HG03175 (cell line): ENCODE data around the gene CTNNA3.

ENCODE experiments used
- ATAC-seq: cut with Tn5 transposase; IDR thresholded peaks from one replicate; pipeline ENCODE4 v1.9.1; 2021; ENCODE audit warnings: mild to moderate bottlenecking, moderate library complexity; ENCODE audit not compliant: unreplicated experiment

The CTNNA3 gene

DNA sequence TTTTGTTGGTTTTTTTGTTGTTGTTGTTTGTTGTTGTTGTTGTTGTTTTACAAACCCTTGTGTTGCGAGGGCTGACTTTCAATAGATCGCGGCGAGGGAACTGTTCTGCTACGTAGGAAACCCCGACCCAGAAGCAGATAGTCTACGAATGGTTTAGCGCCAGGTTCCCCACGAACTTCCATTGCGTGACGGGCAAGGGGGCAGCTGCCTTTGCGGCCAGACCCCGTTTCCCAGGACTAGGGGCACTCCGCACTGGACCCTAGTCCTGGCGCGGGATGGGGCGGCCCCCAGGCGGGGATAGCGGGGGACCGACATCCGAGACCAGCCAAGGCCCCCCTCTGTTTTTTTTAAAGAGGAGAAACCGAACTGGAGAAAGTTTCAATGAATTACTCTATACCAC, 650.6 kb downstream of the CTNNA3 start:
- no peak for ATAC-seq

- ATAC-seq: no peak
These were observed 653.0 kb downstream of the CTNNA3 start for GRCh38 chr10:67043041-67043440.

DNA sequence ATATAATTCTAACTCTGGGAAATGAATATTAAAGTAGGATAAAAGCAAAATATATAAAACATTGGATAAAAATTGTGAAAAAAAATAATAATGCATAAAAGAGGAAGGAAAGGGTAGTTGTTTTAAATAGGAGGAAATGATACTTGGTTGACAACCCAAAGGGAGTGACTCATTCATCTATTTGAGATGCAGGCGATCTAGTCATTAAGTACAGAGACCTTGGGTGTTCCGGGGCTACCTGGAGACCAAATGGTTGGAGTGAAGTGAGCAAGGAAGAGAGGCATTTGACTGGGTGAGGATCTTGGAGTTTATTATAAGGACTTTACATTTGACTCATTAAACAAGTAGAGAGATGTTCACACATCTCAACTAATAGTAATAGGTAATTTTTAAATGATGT, 659.2 kb downstream of the CTNNA3 start:
- no peak for ATAC-seq

- no peak for ATAC-seq
These were observed 662.1 kb downstream of the CTNNA3 start for GRCh38 chr10:67033878-67034277.

DNA sequence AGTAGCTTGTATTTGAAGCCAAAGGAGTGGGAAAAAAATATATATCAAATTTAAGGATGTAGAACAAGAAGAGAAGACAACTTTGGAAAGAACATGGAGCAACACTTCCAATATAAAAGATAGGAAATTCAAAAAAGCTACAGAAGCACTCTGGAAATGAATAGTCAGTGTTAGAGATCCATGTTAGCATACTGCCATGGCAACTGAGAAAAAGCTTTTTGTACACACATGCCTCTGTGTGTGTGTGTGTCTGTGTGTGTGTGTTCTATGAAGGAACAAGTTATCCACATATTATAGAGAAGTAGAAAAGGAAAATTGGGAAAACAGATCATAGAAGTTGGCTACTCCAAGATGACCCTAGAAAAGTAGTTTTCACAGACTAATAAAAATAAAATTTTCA, 673.9 kb downstream of the CTNNA3 start:
- ATAC-seq: no peak

DNA sequence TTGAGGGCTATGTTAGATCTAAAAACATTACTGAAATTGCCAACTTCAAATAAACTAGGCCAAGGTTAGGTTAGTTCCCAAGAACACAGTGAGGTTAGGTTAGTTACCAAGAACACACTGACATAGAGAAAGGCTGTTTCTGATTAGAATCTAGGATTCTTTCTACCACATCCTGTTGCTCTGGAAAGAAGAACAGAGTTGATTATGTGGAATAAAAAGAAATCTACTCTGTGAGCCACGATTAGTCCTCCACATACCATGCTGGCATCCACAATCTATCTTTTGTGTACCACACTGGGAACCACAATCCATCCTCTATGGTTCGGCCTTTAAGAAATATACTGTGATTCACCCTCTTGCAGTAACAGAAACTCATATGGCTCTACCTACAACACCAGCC, 678.8 kb downstream of the CTNNA3 start:
- ATAC-seq: no peak

DNA sequence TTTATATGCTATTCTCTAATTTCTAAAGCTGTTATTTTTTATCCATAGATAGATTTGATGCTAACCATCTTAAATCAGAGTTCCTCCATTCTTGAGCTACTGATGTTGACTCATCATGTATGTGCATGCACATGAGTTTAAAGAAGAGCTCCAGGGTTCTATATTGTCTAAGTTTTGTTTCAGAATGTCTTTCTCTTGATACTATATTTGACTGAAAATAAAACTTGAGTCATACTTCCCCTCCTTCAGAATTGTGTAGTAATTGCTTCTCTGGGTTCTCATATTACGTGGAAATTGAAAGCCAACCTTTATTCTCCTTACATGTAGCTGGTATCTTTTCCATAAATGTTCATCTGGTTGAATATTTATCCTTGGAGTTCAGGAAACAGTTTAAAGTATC, 680.8 kb downstream of the CTNNA3 start:
- no peak for ATAC-seq

DNA sequence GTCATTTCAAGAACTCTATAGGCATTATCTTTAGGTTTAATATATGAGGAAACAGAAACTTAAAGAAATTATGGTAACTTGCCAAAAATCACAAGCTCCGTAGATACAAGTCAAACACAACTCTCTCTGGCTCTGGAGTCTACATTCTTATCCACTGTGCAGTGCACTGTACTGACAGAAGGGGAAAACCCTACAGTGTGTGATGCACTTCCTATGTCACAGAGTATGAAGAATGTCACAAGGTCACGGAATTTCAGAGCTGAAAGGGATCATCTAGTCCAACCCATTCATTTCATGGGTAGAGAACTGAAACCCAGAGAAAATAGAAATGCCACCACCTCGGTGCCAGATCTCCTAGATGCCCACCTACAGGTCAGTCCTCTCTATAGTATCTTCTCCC, 684.0 kb downstream of the CTNNA3 start:
- ATAC-seq: no peak

- ATAC-seq: no peak
These were observed 684.5 kb downstream of the CTNNA3 start for GRCh38 chr10:67011480-67011879.

- no peak for ATAC-seq
These were observed 690.0 kb downstream of the CTNNA3 start for GRCh38 chr10:67005981-67006380.

GRCh38 chr10:67004690-67005089, 691.3 kb downstream of the CTNNA3 start:
- no peak for ATAC-seq

GRCh38 chr10:66999762-67000545, 696.0 kb downstream of the CTNNA3 start:
- no peak for ATAC-seq

DNA sequence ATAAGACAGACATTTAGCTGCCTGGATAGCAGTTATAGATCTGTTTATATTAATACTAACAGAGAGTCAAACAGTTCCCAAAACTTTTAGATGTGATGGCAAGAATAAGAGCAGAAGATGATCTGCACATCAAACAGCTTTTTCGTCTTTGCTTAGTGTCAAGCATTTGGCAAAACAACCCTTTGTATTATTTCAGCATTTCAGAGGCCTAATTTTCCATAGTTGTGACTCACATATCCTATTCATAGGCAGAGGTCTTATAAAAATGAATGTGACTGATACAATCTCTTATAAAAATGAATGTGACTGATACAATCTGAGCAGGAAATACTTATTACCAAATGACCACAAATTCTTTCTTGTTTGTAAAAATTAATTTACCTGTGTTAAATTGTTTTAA, 699.0 kb downstream of the CTNNA3 start:
- ATAC-seq: no peak

DNA sequence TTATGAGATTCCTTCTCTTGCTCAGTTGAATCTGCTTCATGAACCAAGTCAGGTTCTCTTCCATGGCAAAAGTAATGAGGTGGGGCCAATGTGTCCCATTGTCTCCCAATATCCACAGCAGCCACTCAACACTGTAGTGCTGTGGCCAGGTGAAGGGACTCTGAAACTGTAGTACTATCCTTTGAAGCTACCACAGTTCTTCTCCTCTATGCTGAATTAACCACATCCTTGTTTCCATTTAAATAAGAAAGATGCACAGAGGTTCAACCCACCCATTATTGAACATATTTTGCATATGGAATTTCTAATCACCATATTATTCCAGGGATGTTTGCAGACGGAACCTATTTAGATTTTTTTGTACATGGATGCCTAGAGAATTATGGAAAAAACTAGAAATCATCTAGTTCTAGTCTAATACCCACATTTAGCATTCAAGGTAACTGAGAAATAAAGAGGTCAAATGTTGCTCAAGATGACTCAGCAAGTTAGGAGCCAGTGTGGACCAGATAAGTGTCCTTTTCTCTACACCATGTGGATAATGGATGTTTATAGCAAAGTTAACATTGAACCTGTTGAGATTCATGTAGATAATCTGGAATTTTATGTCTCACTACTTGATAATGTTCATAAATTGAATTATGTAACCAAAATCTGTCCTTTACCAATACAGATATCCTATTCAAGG, 705.7 kb downstream of the CTNNA3 start:
- ATAC-seq: no peak

DNA sequence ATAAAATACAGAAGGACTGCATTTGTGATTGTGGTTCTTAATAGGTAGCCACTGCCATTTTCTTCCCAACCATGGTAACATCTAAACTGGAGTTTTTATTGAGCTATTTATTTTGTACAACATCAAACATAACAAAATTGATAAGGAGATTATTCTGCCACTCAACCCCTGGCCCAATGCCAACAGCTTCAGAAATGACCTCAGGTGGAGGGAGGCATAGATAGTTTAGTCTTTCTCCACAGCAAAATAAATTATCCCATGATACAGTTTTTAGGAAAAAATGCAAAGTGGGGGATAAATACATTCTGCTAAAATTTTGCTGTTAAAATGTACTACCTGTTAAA, 712.5 kb downstream of the CTNNA3 start:
- no peak for ATAC-seq

- ATAC-seq: no peak
These were observed 713.1 kb downstream of the CTNNA3 start for GRCh38 chr10:66982792-66983474.

DNA sequence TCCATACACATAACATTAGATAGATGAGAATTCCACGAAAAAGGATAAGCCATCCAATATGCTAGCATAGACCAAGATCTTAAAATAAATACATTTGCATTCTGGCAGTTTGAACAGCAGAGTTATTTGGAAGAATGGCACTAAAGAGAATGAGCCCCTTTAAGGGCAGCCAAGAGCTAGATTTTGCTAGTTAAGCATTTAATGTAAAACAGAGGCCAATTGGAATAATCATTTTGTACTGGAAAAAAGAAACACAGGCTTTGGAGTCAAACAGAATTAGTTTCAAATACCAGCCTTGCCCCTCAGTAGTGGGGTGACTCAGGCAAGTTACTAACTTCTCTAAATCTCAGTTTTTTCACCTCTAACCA, 714.0 kb downstream of the CTNNA3 start:
- ATAC-seq: no peak

DNA sequence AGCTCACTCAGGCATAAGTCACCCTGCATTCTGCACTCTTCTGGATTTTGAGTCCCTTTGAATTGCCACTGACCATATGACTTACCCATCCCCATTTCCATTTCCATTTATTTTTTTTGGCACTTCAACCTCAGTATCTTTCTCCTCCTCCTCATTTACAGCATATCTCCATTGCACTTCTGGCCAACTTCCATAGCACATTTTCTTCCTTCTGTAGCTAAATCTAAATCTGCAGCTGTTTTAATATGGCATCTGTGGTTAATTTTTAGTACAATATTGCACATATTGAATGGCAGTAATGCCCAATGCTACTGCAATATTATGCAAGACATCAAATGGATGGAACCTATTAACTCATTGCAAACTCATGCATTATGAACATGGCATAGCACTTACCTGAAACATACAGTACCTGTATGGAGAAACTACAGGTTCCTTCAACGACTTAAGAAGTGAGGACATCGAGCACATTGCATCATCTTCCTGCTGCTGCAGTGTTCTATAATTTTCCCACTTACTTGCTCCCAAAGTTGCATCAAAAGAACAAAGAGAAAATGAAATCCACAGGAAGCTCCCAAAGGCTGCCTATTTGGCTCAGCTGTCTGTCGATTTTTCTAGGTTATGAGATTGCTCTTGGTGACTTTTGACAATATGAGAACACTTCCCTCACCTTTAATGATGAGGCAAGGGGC, 714.5 kb downstream of the CTNNA3 start:
- ATAC-seq: no peak

DNA sequence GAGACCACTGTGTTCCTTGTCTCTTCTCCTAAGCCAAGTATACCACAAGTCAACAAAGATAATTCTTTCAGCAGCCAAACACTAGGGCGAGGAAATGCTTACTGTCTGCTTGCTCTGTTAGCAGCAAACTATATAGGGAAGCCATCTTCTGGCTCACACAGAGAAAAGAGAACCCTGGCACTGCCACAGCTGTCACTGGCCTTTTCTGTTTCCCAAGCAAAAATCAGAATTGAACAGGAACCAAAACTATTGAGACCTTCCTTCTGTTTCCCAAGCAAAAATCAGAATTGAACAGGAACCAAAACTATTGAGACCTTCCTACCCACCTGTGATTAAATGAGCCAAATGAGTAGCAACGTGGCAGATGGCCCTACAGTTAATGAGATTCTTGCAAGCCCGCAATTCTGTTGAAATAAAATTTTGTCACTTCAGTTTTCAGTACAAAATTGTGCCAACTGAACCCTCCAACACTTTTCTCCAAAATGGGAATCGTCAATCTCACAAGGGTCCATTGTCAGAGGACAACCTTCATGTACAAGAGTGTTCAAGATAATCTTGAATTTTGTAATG, 715.7 kb downstream of the CTNNA3 start:
- no peak for ATAC-seq

DNA sequence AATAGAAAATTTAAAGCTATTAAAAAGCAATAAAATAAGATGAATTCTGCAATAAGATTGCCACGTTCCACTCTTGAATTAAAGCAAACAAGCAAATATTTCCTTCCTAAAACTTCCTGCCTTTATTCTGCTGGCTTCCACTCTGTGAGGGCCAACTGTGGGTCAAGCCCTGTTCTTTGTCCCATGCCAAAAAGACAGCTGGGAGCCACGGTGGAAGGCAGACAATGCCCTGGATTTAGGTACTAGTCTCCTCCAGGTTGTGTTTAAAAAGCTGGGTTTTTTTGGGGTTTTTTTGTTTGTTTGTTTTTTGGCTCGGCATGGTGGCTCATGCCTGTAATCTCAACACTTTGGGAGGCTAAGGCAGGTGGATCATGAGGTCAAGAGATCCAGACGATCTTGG, 731.0 kb downstream of the CTNNA3 start:
- ATAC-seq: no peak

- no peak for ATAC-seq
These were observed 737.5 kb downstream of the CTNNA3 start for GRCh38 chr10:66958466-66958865.
